ENCODE results near the gene LOXL4. TPM values are rescaled to one million over a fixed set of nuclear protein-coding genes. Genes with fewer than 3 reads are reported as not detected.
A peak's percentile ranks its signal among the peaks of the same experiment; 100 is the strongest.

Gene LOXL4
- total and polyA plus RNA-seq, 8 donors, result 2.5 to 7.0 (median 5.6) TPM

DNA sequence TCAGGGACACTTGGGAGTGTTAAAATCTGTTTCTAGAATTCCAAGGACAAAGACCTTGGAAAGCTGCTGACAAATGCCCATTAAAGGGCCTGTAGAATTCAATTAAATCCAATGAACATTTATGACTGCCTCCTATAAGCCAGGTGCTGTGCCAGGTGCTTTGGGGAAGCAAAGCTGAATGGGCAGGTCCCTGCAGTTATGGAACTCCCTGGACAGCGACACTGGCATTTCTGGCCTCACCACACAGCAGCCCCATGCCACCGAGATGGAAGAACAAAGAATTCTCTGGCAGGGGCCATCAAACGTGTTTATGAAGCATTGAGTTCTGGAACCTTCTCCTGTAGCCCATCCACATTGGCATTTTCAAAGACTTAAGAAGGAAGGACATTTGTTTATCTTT, 45.6 kb upstream of the LOXL4 start:
- peaks cover 11 to 40% of the 10 kb centered on the region in 2 donors for H3K4me1 ChIP-seq
- intact Hi-C loops (cut with DNase I), result loop anchor here in 1 of 2 donors (5.0 kb wide), 1 partner anchor 66 kb away; no protein-coding TSS in a partner anchor
- no peaks in the 10 kb centered on the region for H3K36me3 ChIP-seq
- peaks cover 0 to 9% of the 10 kb centered on the region in 2 donors for H3K27me3 ChIP-seq
- ATAC-seq, result no peak
- TF ChIP-seq, protein P1, sequence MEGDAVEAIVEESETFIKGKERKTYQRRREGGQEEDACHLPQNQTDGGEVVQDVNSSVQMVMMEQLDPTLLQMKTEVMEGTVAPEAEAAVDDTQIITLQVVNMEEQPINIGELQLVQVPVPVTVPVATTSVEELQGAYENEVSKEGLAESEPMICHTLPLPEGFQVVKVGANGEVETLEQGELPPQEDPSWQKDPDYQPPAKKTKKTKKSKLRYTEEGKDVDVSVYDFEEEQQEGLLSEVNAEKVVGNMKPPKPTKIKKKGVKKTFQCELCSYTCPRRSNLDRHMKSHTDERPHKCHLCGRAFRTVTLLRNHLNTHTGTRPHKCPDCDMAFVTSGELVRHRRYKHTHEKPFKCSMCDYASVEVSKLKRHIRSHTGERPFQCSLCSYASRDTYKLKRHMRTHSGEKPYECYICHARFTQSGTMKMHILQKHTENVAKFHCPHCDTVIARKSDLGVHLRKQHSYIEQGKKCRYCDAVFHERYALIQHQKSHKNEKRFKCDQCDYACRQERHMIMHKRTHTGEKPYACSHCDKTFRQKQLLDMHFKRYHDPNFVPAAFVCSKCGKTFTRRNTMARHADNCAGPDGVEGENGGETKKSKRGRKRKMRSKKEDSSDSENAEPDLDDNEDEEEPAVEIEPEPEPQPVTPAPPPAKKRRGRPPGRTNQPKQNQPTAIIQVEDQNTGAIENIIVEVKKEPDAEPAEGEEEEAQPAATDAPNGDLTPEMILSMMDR (IDR thresholded peaks at IDR 0.05), result no peak
- no peaks in the 10 kb centered on the region for H3K9me3 ChIP-seq
- DNase-seq, result no peak
- H3K4me3 ChIP-seq, result no peak overlapping the region
- no peak overlapping the region for H3K27ac ChIP-seq

GRCh38 chr10:98312822-98313221, 44.8 kb upstream of the LOXL4 start:
- intact Hi-C loops (cut with DNase I), result loop anchor here in 1 of 2 donors (5.0 kb wide), 1 partner anchor 66 kb away; no protein-coding TSS in a partner anchor
- no peak overlapping the region for H3K27ac ChIP-seq
- no peaks in the 10 kb centered on the region for H3K9me3 ChIP-seq
- DNase-seq, result no peak
- no peak for ATAC-seq
- no peak overlapping the region for H3K4me3 ChIP-seq
- peaks cover 0 to 14% of the 10 kb centered on the region in 2 donors for H3K27me3 ChIP-seq
- H3K36me3 ChIP-seq, result no peaks in the 10 kb centered on the region
- TF ChIP-seq, protein P1 (IDR thresholded peaks at IDR 0.05), result no peak
- peaks cover 11 to 40% of the 10 kb centered on the region in 2 donors for H3K4me1 ChIP-seq

DNA sequence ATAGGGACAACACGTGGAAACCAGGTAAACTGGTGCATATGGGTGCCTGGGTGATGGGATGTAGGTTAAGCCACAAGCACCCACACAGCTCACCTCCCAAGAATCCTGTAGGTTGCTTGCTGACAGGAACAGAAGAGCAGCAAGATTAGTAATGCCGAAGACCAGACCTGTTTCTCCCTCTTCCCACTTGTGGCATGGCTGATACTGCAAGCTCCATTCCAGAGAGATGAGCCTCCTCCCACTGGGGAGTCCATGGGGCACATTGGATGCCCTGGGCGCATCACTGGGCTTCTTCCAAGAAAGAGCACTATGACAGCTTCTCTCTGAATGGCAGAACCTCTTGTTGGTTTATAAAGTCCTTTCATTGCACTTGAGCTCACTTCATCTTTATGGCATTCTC, 44.4 kb upstream of the LOXL4 start:
- no peaks in the 10 kb centered on the region for H3K36me3 ChIP-seq
- no peaks in the 10 kb centered on the region for H3K9me3 ChIP-seq
- H3K4me3 ChIP-seq, result no peak overlapping the region
- ATAC-seq (no peak), DNase-seq (no peak)
- H3K27me3 ChIP-seq, result peaks cover 0 to 14% of the 10 kb centered on the region in 2 donors
- TF ChIP-seq, protein P1 (IDR thresholded peaks at IDR 0.05), result no peak
- intact Hi-C loops (cut with DNase I), result loop anchor here in 1 of 2 donors (5.0 kb wide), 1 partner anchor 65 kb away; no protein-coding TSS in a partner anchor
- H3K27ac ChIP-seq, result no peak overlapping the region
- peaks cover 11 to 40% of the 10 kb centered on the region in 2 donors for H3K4me1 ChIP-seq

- Histone ChIP-seq H3K27ac (no peak overlapping the region), H3K4me1 (peaks cover 3 to 23% of the 10 kb centered on the region in 2 donors), H3K9me3 (no peaks in the 10 kb centered on the region), H3K36me3 (no peaks in the 10 kb centered on the region), H3K27me3 (peaks cover 0 to 14% of the 10 kb centered on the region in 2 donors), H3K4me3 (no peak overlapping the region)
- DNase-seq, result no peak
- no peak for ATAC-seq
- intact Hi-C loops (cut with DNase I), result loop anchor here in 1 of 2 donors (5.0 kb wide), 1 partner anchor 63 kb away; no protein-coding TSS in a partner anchor
- TF ChIP-seq, protein P1 (IDR thresholded peaks at IDR 0.05), result no peak
Measured at GRCh38 chr10:98310701-98311100, 42.7 kb upstream of the LOXL4 start.

DNA sequence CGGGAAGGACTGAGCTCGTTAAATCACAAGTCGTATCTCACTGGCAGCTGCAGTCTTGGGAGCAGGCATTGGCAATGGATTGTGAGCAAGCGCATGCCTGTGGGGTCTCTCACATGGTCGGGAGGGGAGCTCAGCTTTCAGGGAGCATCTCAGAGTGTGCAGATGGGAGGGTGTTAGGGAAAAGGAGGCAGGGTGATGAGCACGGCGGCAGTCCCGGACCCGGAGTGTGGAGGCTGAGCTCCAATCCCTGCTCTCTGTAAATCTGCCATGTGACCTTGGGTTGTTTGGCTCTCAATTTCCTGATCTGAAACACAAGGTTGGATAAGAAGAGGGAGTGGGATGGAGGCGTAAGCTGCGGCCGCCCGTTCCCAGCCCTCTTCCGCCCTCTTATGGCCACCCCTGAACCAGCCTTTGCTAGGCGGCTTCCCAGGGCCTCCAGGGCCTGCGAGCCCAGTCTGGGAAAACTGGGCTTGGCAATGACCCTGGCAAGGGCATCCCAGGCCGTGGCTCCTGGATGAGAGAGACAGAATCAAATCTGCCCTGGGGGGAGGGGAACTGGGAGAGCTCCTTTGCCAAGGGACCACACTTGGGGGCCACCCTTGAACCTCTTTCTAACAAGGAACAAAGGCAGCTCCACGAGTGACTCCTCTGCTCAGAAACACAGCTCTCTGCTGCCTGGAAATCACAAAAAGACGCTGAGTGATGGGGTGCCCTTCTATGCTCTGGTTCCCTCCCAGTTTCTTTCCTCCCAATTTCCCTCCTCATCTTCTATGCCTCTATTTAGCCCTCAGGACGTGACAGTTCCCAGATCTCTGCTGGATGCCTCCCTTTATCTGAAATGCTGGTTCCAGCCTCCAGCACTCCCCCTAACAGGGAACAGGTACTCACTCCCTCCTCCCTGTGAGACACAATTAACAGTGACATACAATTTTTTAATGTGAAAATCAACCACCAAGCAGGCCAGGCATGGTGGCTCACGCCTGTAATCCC, 41.7 kb upstream of the LOXL4 start:
- intact Hi-C loops (cut with DNase I), result loop anchor here in 1 of 2 donors (5.0 kb wide), 1 partner anchor 62 kb away; no protein-coding TSS in a partner anchor
- H3K4me3 ChIP-seq, result no peak overlapping the region

More for the DNA sequence above, 41.7 kb upstream of the LOXL4 start:
- TF ChIP-seq, protein P1 (IDR thresholded peaks at IDR 0.05), result peak; percentile 71 to 72
- peak; percentile 59 to 86 (median 74) for DNase-seq
- Histone ChIP-seq H3K36me3 (no peaks in the 10 kb centered on the region), H3K9me3 (no peaks in the 10 kb centered on the region), H3K27me3 (peaks cover 0 to 14% of the 10 kb centered on the region in 2 donors), H3K4me1 (peaks cover 3 to 13% of the 10 kb centered on the region in 2 donors), H3K27ac (no peak overlapping the region)
- peak; percentile 97 for ATAC-seq
